Fibroblast of villous mesenchyme (primary cell): Measurements from ENCODE around the gene GREM2. TPM values are rescaled to one million over a fixed set of nuclear protein-coding genes. Genes with fewer than 3 reads are reported as not detected.
A peak's percentile ranks its signal among the peaks of the same experiment; 100 is the strongest.

Source experiments
- DNase-seq: peaks from one replicate; pipeline ENCODE4 v3.0.0-alpha.2; 2010; ENCODE audit warnings: low read depth
- H3K4me3 ChIP-seq: 2 replicates; pipeline ENCODE4 v1.5.1; 2011; ENCODE audit warnings: low read depth, mild to moderate bottlenecking, low read length
- total RNA-seq: library from RNA; depleted of rRNA; stranded (reverse); fragments of >200 nt; gene quantifications from 2 replicates; pipeline ENCODE4 v1.2.3, GENCODE V29; 2012
- TF ChIP-seq, protein P1 (sequence below): IDR thresholded peaks from 2 replicates; pipeline ENCODE4 v1.5.1; 2012; ENCODE audit warnings: low read depth, mild to moderate bottlenecking, low read length; ENCODE audit not compliant: insufficient read depth

Gene GREM2
- total RNA-seq, 1 donor = 1.3 TPM

DNA sequence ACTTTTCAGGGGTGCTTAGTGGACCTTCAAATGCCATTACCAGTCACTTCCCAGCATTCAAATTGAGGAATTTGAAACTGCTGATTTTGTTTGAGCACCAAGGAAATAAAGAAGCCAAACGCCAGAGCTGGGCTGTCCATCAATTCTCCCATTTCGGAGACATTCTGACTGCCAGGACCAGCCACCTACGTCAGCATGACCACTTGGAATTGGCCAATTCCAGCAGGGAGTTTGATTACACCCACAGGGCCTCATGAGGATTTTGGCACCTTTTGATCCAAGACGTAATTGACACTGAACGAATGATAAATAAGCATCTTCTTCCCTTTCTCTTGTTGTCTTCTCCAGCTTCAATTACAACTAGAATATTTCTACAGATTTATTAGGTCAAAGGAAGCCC, 40.2 kb downstream of the GREM2 start:
- no peak for DNase-seq
- H3K4me3 ChIP-seq = no peak overlapping the region
- TF ChIP-seq, protein P1, sequence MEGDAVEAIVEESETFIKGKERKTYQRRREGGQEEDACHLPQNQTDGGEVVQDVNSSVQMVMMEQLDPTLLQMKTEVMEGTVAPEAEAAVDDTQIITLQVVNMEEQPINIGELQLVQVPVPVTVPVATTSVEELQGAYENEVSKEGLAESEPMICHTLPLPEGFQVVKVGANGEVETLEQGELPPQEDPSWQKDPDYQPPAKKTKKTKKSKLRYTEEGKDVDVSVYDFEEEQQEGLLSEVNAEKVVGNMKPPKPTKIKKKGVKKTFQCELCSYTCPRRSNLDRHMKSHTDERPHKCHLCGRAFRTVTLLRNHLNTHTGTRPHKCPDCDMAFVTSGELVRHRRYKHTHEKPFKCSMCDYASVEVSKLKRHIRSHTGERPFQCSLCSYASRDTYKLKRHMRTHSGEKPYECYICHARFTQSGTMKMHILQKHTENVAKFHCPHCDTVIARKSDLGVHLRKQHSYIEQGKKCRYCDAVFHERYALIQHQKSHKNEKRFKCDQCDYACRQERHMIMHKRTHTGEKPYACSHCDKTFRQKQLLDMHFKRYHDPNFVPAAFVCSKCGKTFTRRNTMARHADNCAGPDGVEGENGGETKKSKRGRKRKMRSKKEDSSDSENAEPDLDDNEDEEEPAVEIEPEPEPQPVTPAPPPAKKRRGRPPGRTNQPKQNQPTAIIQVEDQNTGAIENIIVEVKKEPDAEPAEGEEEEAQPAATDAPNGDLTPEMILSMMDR = no peak

DNA sequence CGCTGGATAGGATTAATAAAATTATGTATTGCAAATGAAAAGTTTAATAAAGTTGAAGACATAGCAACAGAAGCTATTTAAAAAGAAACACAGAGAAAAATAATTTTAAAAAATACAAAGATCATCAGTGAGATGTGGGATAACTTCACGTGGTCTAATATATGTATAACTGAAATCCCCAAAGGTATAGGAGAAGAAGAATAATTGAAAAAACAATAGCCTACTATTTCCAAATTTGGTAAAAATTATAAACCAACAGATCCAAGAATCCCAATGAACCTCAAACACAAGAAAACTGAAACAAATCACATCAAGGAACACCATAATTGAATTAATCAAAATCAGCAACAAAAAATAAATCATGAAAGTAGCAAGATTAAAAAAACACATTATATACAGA, 44.9 kb downstream of the GREM2 start:
- TF ChIP-seq, protein P1 = no peak
- DNase-seq = no peak
- H3K4me3 ChIP-seq = no peak overlapping the region

DNA sequence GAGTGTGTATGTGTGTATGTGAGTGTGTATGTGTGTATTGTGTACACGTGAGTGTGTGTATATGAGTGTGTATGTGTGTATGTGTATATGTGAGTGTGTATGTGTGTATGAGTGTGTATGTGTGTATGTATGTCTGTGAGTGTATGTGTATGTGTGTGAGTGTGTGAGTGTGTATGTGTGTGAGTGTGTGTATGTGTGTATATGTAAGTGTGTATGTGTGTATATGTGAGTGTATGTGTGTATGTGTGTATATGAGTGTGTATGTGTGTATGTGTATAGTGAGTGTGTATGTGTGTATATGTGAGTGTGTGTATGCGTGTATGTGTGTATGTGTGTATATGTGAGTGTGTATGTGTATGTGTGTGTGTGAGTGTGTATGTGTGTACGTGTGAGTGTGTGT, 49.2 kb downstream of the GREM2 start:
- DNase-seq = no peak
- TF ChIP-seq, protein P1 = no peak
- H3K4me3 ChIP-seq = no peak overlapping the region

DNA sequence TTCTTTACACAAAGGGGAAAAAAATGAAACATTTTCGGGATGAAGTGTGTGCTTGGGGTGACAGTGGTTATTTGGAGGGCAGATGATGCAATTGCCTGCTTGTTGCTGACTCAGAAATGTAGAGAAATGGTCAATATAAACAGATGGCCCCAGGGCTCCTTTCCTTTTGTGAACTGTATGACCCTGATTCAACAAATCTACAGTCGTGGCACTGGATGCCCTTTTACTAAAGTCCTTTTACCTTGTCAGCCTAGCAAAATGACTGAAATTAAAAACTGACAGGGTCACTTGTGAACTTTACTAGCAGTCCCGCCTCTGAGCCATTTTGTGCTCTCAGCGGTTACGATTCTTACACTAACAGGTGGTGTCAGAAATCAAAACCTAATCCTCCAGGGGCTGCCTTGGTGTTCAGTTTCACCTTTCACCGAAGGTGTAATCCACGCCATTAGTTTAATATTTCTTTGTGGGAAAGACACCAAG, 49.8 kb downstream of the GREM2 start:
- no peak overlapping the region for H3K4me3 ChIP-seq
- peak; percentile 41 for DNase-seq
- TF ChIP-seq, protein P1 = no peak

DNA sequence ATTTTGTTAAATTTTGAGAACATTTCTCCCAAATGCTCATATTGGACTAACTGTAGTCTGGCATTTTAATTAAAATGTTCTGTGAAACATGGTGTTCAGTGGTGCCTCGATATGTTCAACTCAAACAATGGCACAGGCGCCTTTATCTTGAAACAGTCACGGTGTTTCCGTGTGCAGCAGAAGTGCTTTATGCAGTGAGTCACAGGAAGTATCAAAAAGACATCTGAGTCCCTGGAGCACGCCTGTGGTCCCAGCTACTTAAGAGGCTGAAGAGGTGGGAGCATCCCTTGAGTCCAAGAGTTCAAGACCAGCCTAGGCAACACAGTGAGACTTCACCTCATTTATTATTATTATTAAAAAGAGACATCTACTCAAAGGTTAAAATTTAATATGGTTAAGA, 52.2 kb downstream of the GREM2 start:
- no peak overlapping the region for H3K4me3 ChIP-seq
- DNase-seq = no peak
- TF ChIP-seq, protein P1 = no peak

DNA sequence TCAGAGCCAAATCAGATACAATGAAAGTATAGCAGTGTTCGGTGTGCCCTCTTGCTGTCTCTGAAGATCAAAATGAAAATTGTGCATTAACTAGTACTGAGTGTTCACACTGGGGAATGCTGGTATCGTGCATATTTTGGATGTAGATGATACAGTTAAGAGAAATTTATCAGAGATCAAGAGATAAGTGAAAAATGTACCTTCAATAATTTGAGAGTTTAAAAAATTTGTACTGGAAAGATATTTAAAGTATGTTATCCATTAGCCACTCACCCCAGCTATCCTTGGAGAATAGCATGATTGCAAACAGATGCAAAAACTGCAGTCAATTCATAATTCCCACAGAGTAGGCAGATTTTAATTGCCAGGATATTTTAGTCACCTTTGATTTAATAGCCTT, 56.4 kb downstream of the GREM2 start:
- H3K4me3 ChIP-seq = no peak overlapping the region
- TF ChIP-seq, protein P1 = no peak

DNA sequence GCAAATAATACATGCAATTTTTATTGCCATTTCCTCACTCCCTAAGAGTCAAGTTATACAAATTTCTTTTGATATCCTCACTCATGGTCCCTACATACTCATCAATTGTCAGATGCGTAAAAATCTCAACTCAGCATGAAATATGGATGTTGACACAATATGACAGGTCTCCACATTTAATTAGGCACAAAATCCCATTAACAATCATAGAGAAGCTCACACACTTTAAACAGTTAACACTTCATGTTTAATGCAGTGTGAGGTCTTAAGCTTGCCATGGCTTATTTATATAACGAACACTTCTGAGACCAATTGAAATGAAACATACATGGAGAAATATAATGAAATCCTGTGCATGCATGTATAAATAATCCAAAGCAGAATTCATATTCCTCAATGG, 58.6 kb downstream of the GREM2 start:
- no peak overlapping the region for H3K4me3 ChIP-seq
- TF ChIP-seq, protein P1 = no peak
- no peak for DNase-seq

More for the DNA sequence above, 56.4 kb downstream of the GREM2 start:
- DNase-seq = no peak
